Activated CD4-positive, alpha-beta T cell treated with anti-CD3 and anti-CD28 coated beads, Interleukin-2, amount 10 ng/mL, durations not matched to agents 24 days and 14 days (primary cell): ENCODE measurements around the gene SENP8. TPM values are rescaled to one million over a fixed set of nuclear protein-coding genes. Genes with fewer than 3 reads are reported as not detected.

Experiments used
- DNase-seq: peaks from one replicate; pipeline ENCODE4 v3.0.0; 2022
- H3K27ac Mint-ChIP-seq: one replicate; pipeline ENCODE4 v1.8.0; 2022; ENCODE audit warnings: mild to moderate bottlenecking, mixed read lengths
- H3K27me3 Mint-ChIP-seq: one replicate; pipeline ENCODE4 v1.8.0; 2022; ENCODE audit warnings: mixed read lengths
- H3K36me3 Mint-ChIP-seq: one replicate; pipeline ENCODE4 v1.8.0; 2022; ENCODE audit warnings: low read depth, mild to moderate bottlenecking, mixed read lengths
- H3K4me1 Mint-ChIP-seq: one replicate; pipeline ENCODE4 v1.8.0; 2021; ENCODE audit warnings: mixed read lengths
- H3K4me3 Mint-ChIP-seq: one replicate; pipeline ENCODE4 v1.8.0; 2022; ENCODE audit warnings: mild to moderate bottlenecking, moderate library complexity, mixed read lengths
- H3K9me3 Mint-ChIP-seq: one replicate; pipeline ENCODE4 v1.8.0; 2021; ENCODE audit warnings: mixed read lengths
- intact Hi-C: fragments of 100-400 bp; cut with micrococcal nuclease; formaldehyde crosslinking; loops from one replicate; pipeline ENCODE4 v1.15.1; 2023
- total RNA-seq: library from RNA; stranded (reverse); gene quantifications from 2 replicates; pipeline ENCODE4 v1.2.3, GENCODE V29; 2022

SENP8 gene
- total RNA-seq, 1 donor from 2014 or later = 1.5 TPM

DNA sequence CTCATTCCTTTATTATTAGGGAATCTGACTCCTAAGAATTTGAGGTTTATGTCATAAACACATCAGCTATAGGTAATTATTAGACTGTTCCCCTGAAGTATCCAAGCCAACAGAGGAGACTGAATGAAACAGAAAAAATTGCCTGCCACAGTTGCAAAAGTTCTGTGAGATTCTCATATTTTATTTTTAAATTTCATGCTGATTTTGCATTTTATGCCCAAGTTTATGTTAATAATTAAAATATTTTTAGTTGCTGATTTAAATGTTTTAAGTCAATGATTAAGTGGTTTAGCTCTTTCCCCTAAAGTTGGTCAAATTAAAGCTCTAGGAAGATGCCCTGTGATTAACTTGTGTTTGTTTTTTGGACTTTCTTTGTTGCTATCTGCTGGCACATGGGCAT, 10.2 kb downstream of the SENP8 start:
- Mint-ChIP-seq H3K27me3 (peaks cover 2% of the 10 kb centered on the region), H3K9me3 (no peaks in the 10 kb centered on the region), H3K4me3 (no peak overlapping the region), H3K36me3 (no peaks in the 10 kb centered on the region), H3K27ac (no peak overlapping the region), H3K4me1 (no peaks in the 10 kb centered on the region)
- no peak for DNase-seq
- intact Hi-C loops = no loop called here

DNA sequence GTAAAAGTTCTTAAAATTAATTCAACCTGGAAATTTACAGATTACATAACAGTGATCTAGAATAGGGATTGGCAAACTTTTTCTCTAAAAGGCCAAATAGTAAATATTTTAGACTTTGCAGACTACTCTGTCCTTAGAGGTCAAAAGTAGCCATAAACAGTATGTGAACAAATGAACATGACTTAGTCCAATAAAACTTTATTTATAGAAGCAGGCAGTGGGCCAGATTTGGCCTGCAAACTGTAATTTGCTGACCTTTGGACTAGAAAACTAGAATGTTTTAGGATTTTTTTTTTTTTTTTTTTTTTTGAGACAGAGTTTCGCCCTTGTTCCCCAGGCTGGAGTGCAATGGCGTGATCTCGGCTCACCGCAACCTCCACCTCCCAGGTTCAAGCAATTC, 12.1 kb downstream of the SENP8 start:
- no peak overlapping the region for H3K4me3 Mint-ChIP-seq
- H3K27ac Mint-ChIP-seq = no peak overlapping the region
- no peaks in the 10 kb centered on the region for H3K9me3 Mint-ChIP-seq
- intact Hi-C loops = no loop called here
- no peaks in the 10 kb centered on the region for H3K4me1 Mint-ChIP-seq
- no peaks in the 10 kb centered on the region for H3K36me3 Mint-ChIP-seq
- peaks cover 2% of the 10 kb centered on the region for H3K27me3 Mint-ChIP-seq
- DNase-seq = no peak

DNA sequence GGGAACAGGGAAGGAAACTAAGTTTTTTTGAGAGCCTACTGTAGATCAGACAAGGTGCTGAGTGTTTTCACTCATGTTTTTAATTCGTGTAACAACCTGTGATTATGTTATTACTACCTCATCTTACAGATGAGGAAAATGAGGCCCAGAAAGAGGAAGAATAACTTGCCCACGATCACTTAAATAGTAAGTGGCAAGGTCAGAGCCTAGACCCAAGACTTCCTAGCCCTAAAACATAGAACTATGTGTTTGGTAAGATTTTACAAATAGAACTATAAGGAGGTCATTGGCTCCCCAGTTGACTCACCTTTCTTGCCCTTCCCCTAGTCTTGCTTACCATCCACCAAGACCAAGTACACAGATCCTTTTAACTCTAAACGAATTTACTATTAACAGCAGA, 13.7 kb downstream of the SENP8 start:
- Mint-ChIP-seq H3K4me3 (no peak overlapping the region), H3K9me3 (no peaks in the 10 kb centered on the region), H3K4me1 (no peaks in the 10 kb centered on the region), H3K27ac (no peak overlapping the region), H3K36me3 (no peaks in the 10 kb centered on the region), H3K27me3 (peaks cover 2% of the 10 kb centered on the region)
- no peak for DNase-seq
- intact Hi-C loops = no loop called here

DNA sequence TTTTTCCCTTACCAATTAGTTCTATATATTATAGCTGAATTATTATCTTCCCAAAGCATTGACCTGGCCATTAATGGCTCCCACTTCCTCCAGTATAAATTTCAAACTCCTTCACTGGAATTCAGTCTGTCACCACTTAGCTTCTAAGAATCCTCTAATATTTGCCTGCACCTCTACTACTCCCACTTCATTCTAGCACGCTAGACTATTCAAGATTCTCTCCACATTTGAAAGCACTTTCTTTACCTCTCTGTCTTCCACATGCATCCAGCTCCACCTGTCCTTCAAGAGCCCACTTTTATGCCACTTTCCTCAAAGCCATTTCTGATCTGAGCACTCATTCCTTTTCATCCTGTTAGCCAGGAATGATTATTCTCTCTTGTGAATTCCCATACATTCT, 15.0 kb downstream of the SENP8 start:
- Mint-ChIP-seq H3K27ac (no peak overlapping the region), H3K36me3 (no peaks in the 10 kb centered on the region), H3K9me3 (no peaks in the 10 kb centered on the region), H3K4me3 (no peak overlapping the region), H3K4me1 (no peaks in the 10 kb centered on the region), H3K27me3 (peaks cover 2% of the 10 kb centered on the region)
- no peak for DNase-seq
- intact Hi-C loops = no loop called here

DNA sequence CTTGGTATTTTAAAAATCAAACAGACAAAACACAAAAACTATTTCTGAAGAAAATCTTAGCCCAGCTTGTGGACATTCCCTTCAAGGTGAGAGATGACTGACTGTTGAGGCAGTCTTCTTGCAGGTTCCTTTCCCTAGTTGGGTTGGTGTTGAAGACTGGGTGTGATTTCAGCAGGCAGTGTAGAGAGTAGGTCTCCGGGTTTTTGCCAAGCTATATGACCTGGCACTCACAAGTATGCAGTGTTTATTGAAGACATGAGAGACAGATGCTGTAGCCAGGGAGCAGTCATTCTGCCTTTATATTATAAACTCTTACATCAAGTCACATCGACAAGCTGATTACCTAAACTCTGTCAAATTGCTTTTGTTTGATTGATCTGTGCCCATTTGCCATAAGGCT, 17.5 kb downstream of the SENP8 start:
- no peak for DNase-seq
- Mint-ChIP-seq H3K4me1 (no peaks in the 10 kb centered on the region), H3K27ac (no peak overlapping the region), H3K9me3 (no peaks in the 10 kb centered on the region), H3K4me3 (no peak overlapping the region), H3K27me3 (no peaks in the 10 kb centered on the region), H3K36me3 (no peaks in the 10 kb centered on the region)
- intact Hi-C loops = no loop called here

DNA sequence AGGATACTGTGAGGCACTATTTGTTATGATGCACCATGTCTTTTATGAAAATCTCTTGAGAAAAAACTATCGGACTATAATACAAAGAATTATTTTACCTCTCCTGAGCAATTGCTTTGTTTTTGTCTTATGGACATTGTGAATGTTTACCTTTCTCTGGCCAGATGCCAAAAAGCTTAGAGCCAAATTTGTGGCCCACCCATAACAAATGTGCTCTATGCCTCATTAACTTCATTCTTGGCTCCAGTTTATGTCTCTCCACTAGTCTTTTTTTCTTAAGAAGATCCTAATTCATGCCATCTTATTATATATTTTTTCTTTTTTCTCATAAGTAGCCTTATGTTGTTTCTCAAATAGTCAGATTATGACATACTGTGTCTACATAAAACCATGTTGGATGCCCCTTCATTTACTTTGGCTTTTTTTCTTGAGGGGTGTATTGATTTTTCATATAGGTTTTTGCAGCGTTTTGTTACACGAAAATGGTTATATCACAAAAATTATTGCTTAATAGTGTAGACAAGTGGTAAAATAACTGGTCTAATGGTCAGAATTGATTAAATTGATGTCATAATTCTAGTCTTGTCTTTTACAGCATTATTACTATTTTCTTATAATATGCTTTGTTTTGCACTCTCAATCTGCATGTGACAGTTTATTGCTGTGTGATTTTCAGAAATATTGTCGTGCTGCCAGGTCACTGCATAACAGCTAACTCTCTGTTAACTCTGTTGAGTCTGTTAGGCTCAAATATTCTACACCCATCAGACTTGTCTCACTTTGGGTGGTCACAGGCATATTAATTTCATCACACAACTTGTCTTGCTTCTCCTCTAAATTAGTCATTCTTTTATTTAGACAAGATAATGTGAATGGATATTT, 18.2 kb downstream of the SENP8 start:
- Mint-ChIP-seq H3K4me3 (no peak overlapping the region), H3K4me1 (peaks cover 2% of the 10 kb centered on the region), H3K27ac (no peak overlapping the region), H3K36me3 (no peaks in the 10 kb centered on the region), H3K27me3 (no peaks in the 10 kb centered on the region), H3K9me3 (no peaks in the 10 kb centered on the region)
- no peak for DNase-seq
- intact Hi-C loops = no loop called here

DNA sequence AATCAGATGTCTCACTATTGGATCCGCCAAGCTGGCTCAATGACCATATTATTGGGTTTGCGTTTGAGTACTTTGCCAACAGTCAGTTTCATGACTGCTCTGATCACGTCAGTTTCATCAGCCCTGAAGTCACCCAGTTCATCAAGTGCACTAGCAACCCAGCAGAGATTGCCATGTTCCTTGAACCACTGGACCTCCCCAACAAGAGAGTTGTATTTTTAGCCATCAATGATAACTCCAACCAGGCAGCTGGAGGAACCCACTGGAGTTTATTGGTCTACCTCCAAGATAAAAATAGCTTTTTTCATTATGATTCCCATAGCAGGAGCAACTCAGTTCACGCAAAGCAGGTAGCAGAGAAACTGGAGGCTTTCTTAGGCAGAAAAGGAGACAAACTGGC, 21.5 kb downstream of the SENP8 start:
- Mint-ChIP-seq H3K36me3 (no peaks in the 10 kb centered on the region), H3K4me3 (no peak overlapping the region), H3K4me1 (peaks cover 4% of the 10 kb centered on the region), H3K27ac (no peak overlapping the region), H3K27me3 (no peaks in the 10 kb centered on the region), H3K9me3 (no peaks in the 10 kb centered on the region)
- no peak for DNase-seq
- intact Hi-C loops = no loop called here

DNA sequence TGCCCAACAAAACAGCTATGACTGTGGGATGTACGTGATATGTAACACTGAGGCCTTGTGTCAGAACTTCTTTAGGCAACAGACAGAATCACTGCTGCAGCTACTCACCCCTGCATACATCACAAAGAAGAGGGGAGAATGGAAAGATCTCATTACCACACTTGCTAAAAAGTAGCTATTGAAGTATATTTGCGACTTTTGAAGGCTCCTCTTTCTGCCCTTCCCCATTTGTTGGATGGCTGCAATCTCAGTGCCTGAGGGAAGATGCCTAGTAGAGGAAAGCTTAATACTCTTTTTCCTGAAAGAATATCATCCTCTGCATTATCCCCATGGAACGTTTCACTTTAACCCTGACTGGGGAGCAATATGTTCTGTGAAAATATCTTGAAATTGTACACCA, 21.9 kb downstream of the SENP8 start:
- no peaks in the 10 kb centered on the region for H3K36me3 Mint-ChIP-seq
- H3K9me3 Mint-ChIP-seq = no peaks in the 10 kb centered on the region
- intact Hi-C loops = no loop called here
- no peak for DNase-seq
- peaks cover 4% of the 10 kb centered on the region for H3K4me1 Mint-ChIP-seq
- H3K27ac Mint-ChIP-seq = no peak overlapping the region
- no peaks in the 10 kb centered on the region for H3K27me3 Mint-ChIP-seq
- no peak overlapping the region for H3K4me3 Mint-ChIP-seq

DNA sequence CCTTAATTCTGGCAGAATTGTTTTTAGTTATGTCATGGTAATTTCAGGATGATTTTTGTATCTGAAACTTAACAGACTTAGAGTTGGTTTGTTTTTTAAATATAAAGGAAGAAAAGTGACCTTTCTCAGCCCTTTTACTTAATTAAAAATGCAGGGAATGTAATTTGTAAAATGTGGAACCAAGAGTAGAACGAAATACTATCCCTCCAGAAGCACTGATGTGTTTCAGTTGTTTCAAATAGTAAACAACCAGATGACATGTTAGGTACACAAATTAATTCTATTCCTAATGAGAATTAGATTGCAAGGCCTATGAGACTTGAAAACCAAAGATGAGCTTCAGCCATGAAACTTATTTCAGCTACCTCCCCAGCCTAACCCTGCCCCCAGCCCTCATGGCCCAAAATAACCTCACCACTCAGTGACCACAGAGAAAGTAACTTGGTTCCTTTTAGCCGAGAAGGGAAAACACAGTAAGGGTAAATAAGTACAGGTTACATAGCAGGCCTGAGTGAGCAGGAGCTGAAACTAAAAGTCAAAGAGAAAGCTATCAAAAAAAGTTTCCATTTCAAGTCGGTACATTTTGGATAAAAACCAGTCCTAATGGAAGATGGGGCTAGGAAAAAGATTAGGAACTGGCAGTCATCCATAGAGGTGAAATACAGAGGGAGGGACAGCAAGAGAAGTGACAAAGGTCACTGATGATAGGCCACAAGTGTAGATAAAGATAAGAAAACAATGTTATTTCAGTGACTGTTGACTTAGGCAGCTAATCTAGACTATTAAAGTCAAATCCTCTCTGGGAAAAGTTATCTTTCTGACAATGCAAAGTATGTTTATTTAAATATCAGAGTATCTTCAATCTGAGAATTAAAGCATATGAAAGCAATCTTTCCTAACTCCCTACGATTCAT, 23.2 kb downstream of the SENP8 start:
- intact Hi-C loops = no loop called here
- H3K4me3 Mint-ChIP-seq = no peak overlapping the region
- no peaks in the 10 kb centered on the region for H3K9me3 Mint-ChIP-seq

DNA sequence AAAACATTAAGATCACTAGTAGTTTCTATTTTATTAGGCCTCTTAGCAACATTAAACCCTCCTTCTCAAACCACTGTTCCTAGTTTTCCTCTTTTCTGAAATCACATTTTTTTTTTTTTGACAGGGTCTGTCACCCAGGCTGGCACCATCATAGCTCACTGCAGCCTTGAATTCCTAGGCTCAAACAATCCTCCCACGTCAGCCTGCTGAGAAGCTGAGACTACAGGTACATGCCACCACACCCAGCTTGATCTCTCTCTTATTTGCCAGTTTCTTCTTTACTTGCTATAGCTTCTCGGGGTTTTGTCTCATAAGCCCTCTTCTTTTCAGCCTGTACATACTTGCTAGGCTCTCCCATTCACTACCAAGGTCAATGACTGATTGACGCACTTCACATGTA, 28.0 kb downstream of the SENP8 start:
- intact Hi-C loops = no loop called here
- H3K27ac Mint-ChIP-seq = no peak overlapping the region
- H3K27me3 Mint-ChIP-seq = no peaks in the 10 kb centered on the region
- no peak overlapping the region for H3K4me3 Mint-ChIP-seq
- no peak for DNase-seq
- no peaks in the 10 kb centered on the region for H3K36me3 Mint-ChIP-seq
- H3K9me3 Mint-ChIP-seq = no peaks in the 10 kb centered on the region
- peaks cover 4% of the 10 kb centered on the region for H3K4me1 Mint-ChIP-seq

More for the DNA sequence above, 23.2 kb downstream of the SENP8 start:
- no peaks in the 10 kb centered on the region for H3K36me3 Mint-ChIP-seq
- DNase-seq = no peak
- no peak overlapping the region for H3K27ac Mint-ChIP-seq
- H3K4me1 Mint-ChIP-seq = peaks cover 4% of the 10 kb centered on the region
- no peaks in the 10 kb centered on the region for H3K27me3 Mint-ChIP-seq

DNA sequence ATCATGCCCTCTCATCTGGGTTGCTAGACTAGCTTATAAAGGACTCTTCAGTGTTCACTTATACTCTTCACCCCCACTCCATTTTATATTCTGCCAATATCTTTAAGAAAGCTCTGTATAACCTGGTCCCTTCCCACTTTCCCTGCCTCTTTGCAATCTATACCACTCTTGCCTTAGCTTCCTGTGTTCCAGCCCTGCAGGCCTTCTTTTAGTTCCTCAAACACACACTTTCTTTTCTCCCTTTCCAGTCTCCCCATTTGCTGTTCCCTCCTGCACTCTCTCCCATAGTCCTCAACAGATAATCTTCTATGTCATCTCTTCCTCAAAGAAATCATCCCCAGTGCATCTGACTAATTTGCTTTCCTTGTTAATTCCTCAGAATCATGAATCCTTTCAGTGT, 28.7 kb downstream of the SENP8 start:
- H3K27ac Mint-ChIP-seq = no peak overlapping the region
- no peak overlapping the region for H3K4me3 Mint-ChIP-seq
- intact Hi-C loops = no loop called here
- no peaks in the 10 kb centered on the region for H3K36me3 Mint-ChIP-seq
- H3K27me3 Mint-ChIP-seq = peaks cover 2% of the 10 kb centered on the region
- DNase-seq = no peak
- no peaks in the 10 kb centered on the region for H3K9me3 Mint-ChIP-seq
- no peaks in the 10 kb centered on the region for H3K4me1 Mint-ChIP-seq

DNA sequence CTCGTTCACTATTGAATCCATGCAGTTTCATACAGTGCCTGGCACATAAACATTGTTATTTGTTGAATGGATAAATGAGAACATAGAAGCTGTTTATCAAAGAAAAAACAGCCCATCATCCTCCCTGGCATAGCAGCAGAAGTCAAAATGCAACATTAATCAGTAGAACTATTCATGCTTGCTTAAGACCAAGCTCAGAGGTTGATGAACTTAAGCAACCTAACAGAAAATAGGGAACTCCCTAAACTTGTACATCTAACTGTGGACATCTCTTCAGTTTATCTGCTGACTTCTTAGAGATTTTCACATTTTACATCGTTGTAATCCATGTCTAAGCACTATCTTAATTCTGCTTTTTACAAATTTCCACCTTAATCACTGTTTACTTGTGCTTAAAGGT, 29.2 kb downstream of the SENP8 start:
- intact Hi-C loops = no loop called here
- no peak overlapping the region for H3K4me3 Mint-ChIP-seq
- peaks cover 2% of the 10 kb centered on the region for H3K27me3 Mint-ChIP-seq
- no peaks in the 10 kb centered on the region for H3K9me3 Mint-ChIP-seq
- DNase-seq = no peak
- no peaks in the 10 kb centered on the region for H3K4me1 Mint-ChIP-seq
- no peaks in the 10 kb centered on the region for H3K36me3 Mint-ChIP-seq
- H3K27ac Mint-ChIP-seq = no peak overlapping the region

DNA sequence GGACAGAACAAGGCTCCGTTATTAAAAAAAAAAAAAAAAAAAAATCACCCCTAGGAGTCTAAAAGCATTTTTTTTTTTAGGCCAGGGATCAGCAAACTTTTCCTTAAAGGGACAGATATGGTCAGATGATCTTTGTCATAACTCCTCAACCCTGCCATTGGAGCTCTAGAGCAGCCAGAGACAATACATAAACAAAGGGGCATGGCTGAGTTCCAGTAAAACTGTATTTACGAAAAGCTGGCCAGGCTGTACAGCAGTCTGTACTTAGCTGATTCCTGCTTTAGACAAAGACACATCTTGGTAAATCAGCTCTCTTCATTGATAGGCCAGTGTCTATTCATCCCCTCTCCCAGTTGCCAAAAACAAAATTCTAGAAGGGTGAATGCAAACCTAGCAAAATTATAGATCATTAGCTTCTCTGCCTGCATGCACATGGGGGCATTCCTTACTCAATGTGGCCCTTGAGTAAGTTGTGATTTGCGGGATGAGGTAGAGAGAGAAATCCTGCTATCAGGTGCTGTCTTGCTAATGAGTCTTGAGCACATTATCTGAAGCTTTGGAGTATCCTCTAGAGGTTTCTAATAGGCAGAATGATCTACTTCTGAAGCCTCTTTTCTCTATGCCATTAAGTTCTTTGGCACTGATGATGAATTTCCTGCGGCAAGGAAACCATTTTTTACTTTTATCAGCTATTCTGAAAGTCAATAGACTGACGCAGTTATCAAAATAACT, 35.2 kb downstream of the SENP8 start:
- no peaks in the 10 kb centered on the region for H3K36me3 Mint-ChIP-seq
- no peak overlapping the region for H3K27ac Mint-ChIP-seq
- no peak for DNase-seq
- intact Hi-C loops = no loop called here
- H3K27me3 Mint-ChIP-seq = peaks cover 9% of the 10 kb centered on the region
- H3K4me1 Mint-ChIP-seq = peaks cover 6% of the 10 kb centered on the region
- no peak overlapping the region for H3K4me3 Mint-ChIP-seq
- no peaks in the 10 kb centered on the region for H3K9me3 Mint-ChIP-seq

DNA sequence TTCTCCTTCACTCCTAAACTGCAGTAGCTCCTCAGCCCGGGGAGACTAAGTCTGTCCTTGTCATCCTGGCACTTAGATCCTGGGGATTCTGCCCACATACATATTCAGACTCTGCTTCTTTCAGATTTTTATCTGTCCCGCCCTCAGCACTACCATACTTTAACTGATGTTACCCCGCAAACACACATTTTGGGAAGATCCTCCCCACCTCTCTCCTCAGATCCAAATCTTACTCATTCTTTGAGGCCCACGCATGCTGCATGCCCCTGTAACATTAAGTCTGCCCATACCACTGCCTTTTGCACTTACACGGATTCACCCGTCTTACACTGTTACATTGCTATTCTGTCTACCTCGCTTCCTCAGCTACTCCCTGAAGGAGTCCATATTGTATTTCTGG, 36.1 kb downstream of the SENP8 start:
- H3K36me3 Mint-ChIP-seq = no peaks in the 10 kb centered on the region
- H3K4me1 Mint-ChIP-seq = peaks cover 6% of the 10 kb centered on the region
- peaks cover 13% of the 10 kb centered on the region for H3K27me3 Mint-ChIP-seq
- no peak overlapping the region for H3K27ac Mint-ChIP-seq
- H3K4me3 Mint-ChIP-seq = no peak overlapping the region
- DNase-seq = no peak
- intact Hi-C loops = no loop called here
- no peaks in the 10 kb centered on the region for H3K9me3 Mint-ChIP-seq
